PC-3 (cell line): ENCODE data around the gene GPD2.

ENCODE experiments used
- EZH2 ChIP-seq: fragments of 300-600 bp; sonication (generic); IDR thresholded peaks from one replicate; pipeline ENCODE4 v1.6.1; 2017; ENCODE audit warnings: antibody characterized with exemption, mild to moderate bottlenecking, low read length; ENCODE audit not compliant: unreplicated experiment
- EZH2phosphoT487 ChIP-seq: fragments of 300-600 bp; sonication (generic); IDR thresholded peaks from 2 replicates; pipeline ENCODE4 v1.6.1; 2018; ENCODE audit warnings: mild to moderate bottlenecking, antibody characterized with exemption, low read length, borderline replicate concordance
- TF ChIP-seq, protein P1 (sequence below): fragments of 300-600 bp; sonication (generic); conservative IDR thresholded peaks from 2 replicates; pipeline ENCODE4 v1.5.1; 2017; ENCODE audit warnings: antibody characterized with exemption, low read depth, mild to moderate bottlenecking, low read length

DNA sequence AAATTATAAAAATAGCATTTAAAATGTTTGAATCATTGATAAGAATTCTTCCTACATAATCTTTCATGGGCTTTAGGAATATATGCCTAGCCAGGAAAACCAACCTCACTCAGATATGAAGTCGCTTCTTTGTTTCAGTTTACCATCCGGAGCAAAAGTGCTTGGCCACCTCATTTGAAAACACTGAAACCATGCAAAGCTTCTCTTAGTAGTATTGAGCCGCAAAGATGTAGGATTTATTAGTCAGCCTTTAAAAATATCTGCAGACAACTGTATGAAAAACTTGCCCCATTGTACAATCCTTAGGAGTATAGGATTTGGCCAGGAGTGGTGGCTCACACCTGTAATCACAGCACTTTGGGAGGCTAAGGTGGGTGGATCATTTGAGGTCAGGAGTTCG lies 24.3 kb upstream of the GPD2 start:
- TF ChIP-seq EZH2 (no peak), EZH2phosphoT487 (no peak)
- TF ChIP-seq, protein P1, sequence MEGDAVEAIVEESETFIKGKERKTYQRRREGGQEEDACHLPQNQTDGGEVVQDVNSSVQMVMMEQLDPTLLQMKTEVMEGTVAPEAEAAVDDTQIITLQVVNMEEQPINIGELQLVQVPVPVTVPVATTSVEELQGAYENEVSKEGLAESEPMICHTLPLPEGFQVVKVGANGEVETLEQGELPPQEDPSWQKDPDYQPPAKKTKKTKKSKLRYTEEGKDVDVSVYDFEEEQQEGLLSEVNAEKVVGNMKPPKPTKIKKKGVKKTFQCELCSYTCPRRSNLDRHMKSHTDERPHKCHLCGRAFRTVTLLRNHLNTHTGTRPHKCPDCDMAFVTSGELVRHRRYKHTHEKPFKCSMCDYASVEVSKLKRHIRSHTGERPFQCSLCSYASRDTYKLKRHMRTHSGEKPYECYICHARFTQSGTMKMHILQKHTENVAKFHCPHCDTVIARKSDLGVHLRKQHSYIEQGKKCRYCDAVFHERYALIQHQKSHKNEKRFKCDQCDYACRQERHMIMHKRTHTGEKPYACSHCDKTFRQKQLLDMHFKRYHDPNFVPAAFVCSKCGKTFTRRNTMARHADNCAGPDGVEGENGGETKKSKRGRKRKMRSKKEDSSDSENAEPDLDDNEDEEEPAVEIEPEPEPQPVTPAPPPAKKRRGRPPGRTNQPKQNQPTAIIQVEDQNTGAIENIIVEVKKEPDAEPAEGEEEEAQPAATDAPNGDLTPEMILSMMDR = no peak
